Astrocyte (in vitro differentiated cells and primary cell): ENCODE measurements around the gene KLHL11. TPM values are rescaled to one million over a fixed set of nuclear protein-coding genes. Genes with fewer than 3 reads are reported as not detected.

Source experiments
- DNase-seq: peaks from one replicate; pipeline ENCODE4 v3.0.0-alpha.2; 2010; ENCODE audit warnings: low read depth
- FAIRE-seq: peaks from 2 replicates; lab custom pipeline; 2011; peaks lifted over from hg19 to GRCh38; lab: Jason Lieb, UNC
- H2AFZ ChIP-seq: 2 replicates; pipeline ENCODE4 v1.6.0; 2012; ENCODE audit warnings: low read depth, low read length, inconsistent platforms
- H3K27ac ChIP-seq: 2 replicates; pipeline ENCODE4 v1.5.1; 2011; ENCODE audit warnings: low read depth, low read length, inconsistent platforms
- H3K27me3 ChIP-seq: 2 replicates; pipeline ENCODE4 v1.6.0; 2011; ENCODE audit warnings: low read length, inconsistent platforms; ENCODE audit not compliant: insufficient read depth
- H3K36me3 ChIP-seq: 2 replicates; pipeline ENCODE4 v1.5.1; 2011; ENCODE audit warnings: low read length, inconsistent platforms; ENCODE audit not compliant: insufficient read depth
- H3K4me1 ChIP-seq: 2 replicates; pipeline ENCODE4 v1.5.1; 2011; ENCODE audit warnings: low read length, inconsistent platforms; ENCODE audit not compliant: insufficient read depth
- H3K4me2 ChIP-seq: 2 replicates; pipeline ENCODE4 v1.6.0; 2012; ENCODE audit warnings: low read length, inconsistent platforms
- H3K4me3 ChIP-seq: 2 replicates; pipeline ENCODE4 v1.5.1; 2011; ENCODE audit warnings: low read depth, mild to moderate bottlenecking, low read length, inconsistent platforms; ENCODE audit not compliant: insufficient read depth
- H3K79me2 ChIP-seq: 2 replicates; pipeline ENCODE4 v1.6.0; 2012; ENCODE audit warnings: mild to moderate bottlenecking, low read length, inconsistent platforms; ENCODE audit not compliant: insufficient read depth
- H3K9ac ChIP-seq: 2 replicates; pipeline ENCODE4 v1.6.0; 2012; ENCODE audit warnings: mild to moderate bottlenecking, low read length, inconsistent platforms
- H3K9me3 ChIP-seq: 2 replicates; pipeline ENCODE4 v1.5.1; 2012; ENCODE audit warnings: low read depth, mild to moderate bottlenecking, low read length, inconsistent platforms; ENCODE audit not compliant: insufficient read depth
- H4K20me1 ChIP-seq: 2 replicates; pipeline ENCODE4 v1.6.0; 2012; ENCODE audit warnings: low read length, inconsistent platforms; ENCODE audit not compliant: insufficient read depth
- H3K27ac Mint-ChIP-seq: one replicate; pipeline ENCODE4 v1.8.0; 2021; ENCODE audit warnings: mild to moderate bottlenecking, mixed read lengths; ENCODE audit not compliant: unreplicated experiment
- H3K27me3 Mint-ChIP-seq: one replicate; pipeline ENCODE4 v1.8.0; 2021; ENCODE audit warnings: low read depth, mixed read lengths; ENCODE audit not compliant: unreplicated experiment
- H3K36me3 Mint-ChIP-seq: one replicate; pipeline ENCODE4 v1.8.0; 2021; ENCODE audit warnings: low read depth, mixed read lengths; ENCODE audit not compliant: unreplicated experiment
- H3K4me1 Mint-ChIP-seq: one replicate; pipeline ENCODE4 v1.8.0; 2021; ENCODE audit warnings: low read depth, mixed read lengths; ENCODE audit not compliant: unreplicated experiment
- H3K4me3 Mint-ChIP-seq: one replicate; pipeline ENCODE4 v1.8.0; 2021; ENCODE audit warnings: mild to moderate bottlenecking, moderate library complexity, mixed read lengths; ENCODE audit not compliant: unreplicated experiment
- H3K9me3 Mint-ChIP-seq: one replicate; pipeline ENCODE4 v1.8.0; 2021; ENCODE audit warnings: mild to moderate bottlenecking, mixed read lengths; ENCODE audit not compliant: unreplicated experiment
- EZH2 ChIP-seq: IDR thresholded peaks from 2 replicates; pipeline ENCODE4 v1.6.1; 2012; ENCODE audit warnings: mild to moderate bottlenecking, low read length, inconsistent platforms; ENCODE audit not compliant: insufficient read depth
- total RNA-seq: library from RNA; stranded (reverse); gene quantifications from 2 replicates; pipeline ENCODE4 v1.2.1, GENCODE V29; 2021
- TF ChIP-seq, protein P1 (sequence below): IDR thresholded peaks from 2 replicates; pipeline ENCODE4 v1.5.1; 2011; ENCODE audit warnings: low read depth, mild to moderate bottlenecking, inconsistent platforms, low read length, moderate library complexity; ENCODE audit not compliant: insufficient read depth

KLHL11 gene
- total RNA-seq, 1 donor from 2014 or later: 12.8 TPM

DNA sequence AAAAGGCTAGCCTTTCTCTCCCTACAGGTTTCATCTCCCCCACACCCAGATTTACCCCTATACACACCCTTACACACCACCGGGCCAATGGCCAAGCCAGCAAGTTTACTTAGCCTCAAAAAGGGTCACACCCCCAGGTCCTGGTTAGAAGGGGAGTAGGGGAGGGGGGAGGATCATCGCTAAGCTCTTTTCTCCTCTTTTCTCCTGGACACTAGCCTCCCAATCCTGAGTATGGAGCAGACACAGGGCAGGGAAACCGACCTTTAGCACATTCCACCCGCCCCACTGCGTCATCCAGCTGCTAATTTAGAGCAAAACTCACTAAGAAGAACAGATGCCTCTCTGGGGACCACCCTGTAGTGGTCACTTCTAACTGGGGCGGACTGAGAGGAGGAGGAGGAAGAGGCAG lies 49.1 kb upstream of the KLHL11 start:
- H3K36me3 Mint-ChIP-seq: peaks cover 26% of the 10 kb centered on the region
- peaks cover 54% of the 10 kb centered on the region for H3K4me1 Mint-ChIP-seq
- no peak for FAIRE-seq
- no peak for DNase-seq
- peak overlapping the region; percentile 76 for H3K4me3 Mint-ChIP-seq
- H4K20me1 ChIP-seq: peaks cover 85% of the 10 kb centered on the region
- H3K27me3 ChIP-seq: no peaks in the 10 kb centered on the region
- H3K4me3 ChIP-seq: no peak overlapping the region
- no peak for TF ChIP-seq EZH2
- TF ChIP-seq, protein P1, sequence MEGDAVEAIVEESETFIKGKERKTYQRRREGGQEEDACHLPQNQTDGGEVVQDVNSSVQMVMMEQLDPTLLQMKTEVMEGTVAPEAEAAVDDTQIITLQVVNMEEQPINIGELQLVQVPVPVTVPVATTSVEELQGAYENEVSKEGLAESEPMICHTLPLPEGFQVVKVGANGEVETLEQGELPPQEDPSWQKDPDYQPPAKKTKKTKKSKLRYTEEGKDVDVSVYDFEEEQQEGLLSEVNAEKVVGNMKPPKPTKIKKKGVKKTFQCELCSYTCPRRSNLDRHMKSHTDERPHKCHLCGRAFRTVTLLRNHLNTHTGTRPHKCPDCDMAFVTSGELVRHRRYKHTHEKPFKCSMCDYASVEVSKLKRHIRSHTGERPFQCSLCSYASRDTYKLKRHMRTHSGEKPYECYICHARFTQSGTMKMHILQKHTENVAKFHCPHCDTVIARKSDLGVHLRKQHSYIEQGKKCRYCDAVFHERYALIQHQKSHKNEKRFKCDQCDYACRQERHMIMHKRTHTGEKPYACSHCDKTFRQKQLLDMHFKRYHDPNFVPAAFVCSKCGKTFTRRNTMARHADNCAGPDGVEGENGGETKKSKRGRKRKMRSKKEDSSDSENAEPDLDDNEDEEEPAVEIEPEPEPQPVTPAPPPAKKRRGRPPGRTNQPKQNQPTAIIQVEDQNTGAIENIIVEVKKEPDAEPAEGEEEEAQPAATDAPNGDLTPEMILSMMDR: no peak
- peaks cover 28% of the 10 kb centered on the region for H3K36me3 ChIP-seq
- H3K9me3 Mint-ChIP-seq: no peaks in the 10 kb centered on the region
- H3K4me2 ChIP-seq: peak overlapping the region; percentile 98
- peak overlapping the region; percentile 32 for H3K9ac ChIP-seq
- H3K27ac Mint-ChIP-seq: no peak overlapping the region
- no peaks in the 10 kb centered on the region for H3K27me3 Mint-ChIP-seq
- H3K79me2 ChIP-seq: peaks cover 81% of the 10 kb centered on the region
- no peaks in the 10 kb centered on the region for H3K9me3 ChIP-seq
- H3K4me1 ChIP-seq: peaks cover 61% of the 10 kb centered on the region
- H2AFZ ChIP-seq: no peak overlapping the region
- H3K27ac ChIP-seq: no peak overlapping the region

DNA sequence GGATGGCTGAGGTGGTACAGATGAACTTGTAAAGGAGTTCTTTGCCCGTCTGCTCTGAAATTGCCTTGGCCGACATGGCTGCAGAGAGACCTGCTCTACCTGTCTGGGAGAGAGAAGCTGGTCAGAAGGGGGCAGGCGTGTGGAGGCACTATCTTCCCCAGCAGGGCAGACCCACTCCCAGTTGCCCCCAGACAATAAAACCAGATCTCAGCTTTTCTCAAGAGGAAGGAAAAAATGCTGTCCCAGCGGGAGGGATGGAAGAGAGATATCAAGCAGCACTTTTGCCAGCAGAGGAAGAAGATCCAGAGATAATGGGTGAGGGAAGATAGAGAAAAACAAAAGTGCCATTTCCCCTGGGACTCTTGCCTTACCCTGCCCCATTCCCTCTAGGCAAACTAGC lies 48.6 kb upstream of the KLHL11 start:
- peaks cover 54% of the 10 kb centered on the region for H3K4me1 Mint-ChIP-seq
- H2AFZ ChIP-seq: no peak overlapping the region
- peaks cover 86% of the 10 kb centered on the region for H3K79me2 ChIP-seq
- H3K4me3 Mint-ChIP-seq: no peak overlapping the region
- H3K36me3 ChIP-seq: peaks cover 34% of the 10 kb centered on the region
- H3K4me3 ChIP-seq: no peak overlapping the region
- peak overlapping the region; percentile 98 for H3K4me2 ChIP-seq
- TF ChIP-seq EZH2: no peak
- TF ChIP-seq, protein P1: no peak
- H3K27me3 ChIP-seq: no peaks in the 10 kb centered on the region
- H3K36me3 Mint-ChIP-seq: peaks cover 27% of the 10 kb centered on the region
- H3K9me3 ChIP-seq: no peaks in the 10 kb centered on the region
- H3K9me3 Mint-ChIP-seq: no peaks in the 10 kb centered on the region
- H3K27me3 Mint-ChIP-seq: no peaks in the 10 kb centered on the region
- peak overlapping the region; percentile 32 for H3K9ac ChIP-seq
- FAIRE-seq: no peak
- no peak overlapping the region for H3K27ac ChIP-seq
- DNase-seq: no peak
- H4K20me1 ChIP-seq: peaks cover 86% of the 10 kb centered on the region
- H3K4me1 ChIP-seq: peaks cover 63% of the 10 kb centered on the region
- no peak overlapping the region for H3K27ac Mint-ChIP-seq

DNA sequence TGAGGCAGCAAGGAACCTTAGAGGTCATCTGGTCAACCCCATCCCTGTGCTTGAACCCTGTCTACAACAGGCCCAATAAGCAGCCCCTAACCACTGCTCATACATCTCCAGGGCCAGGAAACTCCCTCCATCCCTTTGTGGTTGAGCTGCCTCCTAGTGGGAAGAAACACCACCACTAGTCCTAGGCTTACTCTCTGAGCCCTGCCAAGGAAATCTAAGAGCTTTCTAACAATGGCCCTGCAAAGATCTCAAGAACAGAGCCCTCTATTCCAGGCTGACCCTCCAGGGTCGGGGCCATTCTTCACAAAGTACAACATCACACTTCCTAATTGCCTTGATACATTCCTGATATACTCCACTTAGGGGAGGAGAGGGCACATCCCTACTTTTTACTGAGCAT lies 47.7 kb upstream of the KLHL11 start:
- no peak for DNase-seq
- Mint-ChIP-seq H3K9me3 (no peaks in the 10 kb centered on the region), H3K4me1 (peaks cover 57% of the 10 kb centered on the region), H3K27me3 (no peaks in the 10 kb centered on the region), H3K4me3 (no peak overlapping the region), H3K36me3 (peaks cover 35% of the 10 kb centered on the region), H3K27ac (peak overlapping the region; percentile 66)
- no peaks in the 10 kb centered on the region for H3K9me3 ChIP-seq
- H3K4me1 ChIP-seq: peaks cover 67% of the 10 kb centered on the region
- peaks cover 37% of the 10 kb centered on the region for H3K36me3 ChIP-seq
- H3K27ac ChIP-seq: peak overlapping the region; percentile 4
- H2AFZ ChIP-seq: no peak overlapping the region
- H3K4me2 ChIP-seq: no peak overlapping the region
- H3K4me3 ChIP-seq: no peak overlapping the region
- no peak for TF ChIP-seq EZH2
- no peak for FAIRE-seq
- H3K27me3 ChIP-seq: no peaks in the 10 kb centered on the region
- peaks cover 79% of the 10 kb centered on the region for H3K79me2 ChIP-seq
- peaks cover 82% of the 10 kb centered on the region for H4K20me1 ChIP-seq
- H3K9ac ChIP-seq: no peak overlapping the region
